GM19463 (cell line): ENCODE results near the gene FOXK2.

ENCODE experiments used
- ATAC-seq: cut with Tn5 transposase; IDR thresholded peaks from one replicate; pipeline ENCODE4 v1.9.1; 2021; ENCODE audit warnings: mild to moderate bottlenecking, moderate library complexity; ENCODE audit not compliant: unreplicated experiment

Gene FOXK2

DNA sequence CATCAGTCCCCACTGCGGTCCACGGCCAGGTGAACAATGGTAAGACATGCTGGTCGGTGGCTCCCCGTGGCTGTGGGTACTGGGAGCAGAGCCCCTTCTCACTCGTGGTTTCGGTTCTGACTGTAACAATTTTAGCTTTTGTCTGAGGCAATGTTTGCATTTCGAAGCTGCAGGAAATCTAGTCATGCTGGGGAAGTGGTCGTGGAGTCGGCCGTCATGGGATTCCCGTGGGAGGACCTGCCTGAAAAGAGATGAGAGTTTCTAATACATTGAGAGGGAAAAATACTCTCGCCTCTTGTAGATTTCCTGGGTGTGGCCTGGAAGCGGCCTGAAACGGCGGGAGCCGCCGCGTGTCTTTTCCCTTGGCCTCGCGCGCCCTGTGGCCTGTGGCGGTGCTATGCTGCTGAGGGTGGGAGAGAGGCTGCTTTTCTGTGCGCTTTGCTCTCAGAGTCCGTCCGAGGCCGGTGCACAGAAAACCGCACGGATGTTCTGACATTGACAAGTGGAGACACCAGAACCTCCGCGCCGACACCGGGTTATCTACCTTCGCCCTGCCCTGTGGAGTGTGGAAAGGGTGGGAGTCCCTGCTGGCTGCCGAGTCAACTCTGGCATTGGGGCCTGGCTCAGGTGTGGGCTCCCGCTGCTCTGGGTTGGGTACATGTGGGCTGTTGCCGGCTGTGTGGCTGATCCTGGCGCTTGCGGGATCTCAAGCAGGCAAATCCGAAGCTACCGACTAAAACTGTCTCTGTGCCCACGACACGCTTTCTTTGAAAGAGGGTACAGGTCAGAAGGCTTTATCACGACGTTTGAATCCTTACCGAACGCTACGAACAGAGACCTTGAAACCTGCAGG is 67.9 kb downstream of the FOXK2 start:
- ATAC-seq: no peak

DNA sequence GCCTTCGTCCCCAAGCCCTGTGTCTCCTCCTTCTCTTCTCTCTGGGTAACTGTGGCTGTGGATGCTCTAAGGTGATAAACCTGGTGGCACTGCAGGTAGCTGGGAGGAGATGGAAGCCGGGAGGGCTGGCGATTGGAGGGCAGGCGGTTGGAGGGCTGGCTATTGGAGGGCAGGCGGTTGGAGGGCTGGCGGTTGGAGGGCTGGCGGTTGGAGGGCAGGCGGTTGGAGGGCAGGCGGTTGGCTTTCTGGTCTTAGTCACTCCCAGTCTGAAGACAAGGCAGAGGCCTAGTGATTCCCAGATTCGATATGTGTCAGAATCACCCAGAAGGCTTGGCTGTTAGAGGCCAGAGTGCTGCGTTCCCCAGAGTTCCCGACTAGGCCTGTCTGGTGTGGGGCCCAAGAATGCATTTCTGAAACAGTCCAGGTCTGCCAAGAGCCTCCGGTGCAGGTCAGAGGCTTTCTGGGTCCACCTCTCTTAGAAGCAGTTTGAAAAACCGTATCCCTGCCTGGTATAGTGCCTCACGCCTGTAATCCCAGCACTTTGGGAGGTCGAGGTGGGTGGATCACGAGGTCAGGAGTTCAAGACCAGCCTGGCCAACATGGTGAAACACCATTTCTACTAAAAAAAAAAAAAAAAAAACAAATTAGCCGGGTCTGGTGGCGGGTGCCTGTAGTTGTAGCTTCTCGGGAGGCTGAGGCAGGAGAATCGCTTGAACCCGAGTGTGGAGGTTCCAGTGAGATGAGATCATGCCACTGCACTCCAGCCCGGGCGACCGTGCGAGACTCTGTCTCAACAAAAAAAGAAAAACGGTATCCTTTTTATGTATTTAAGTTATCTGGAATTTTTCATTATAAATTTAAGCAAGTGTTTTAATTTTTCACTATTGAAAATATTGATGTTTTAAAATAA is 69.0 kb downstream of the FOXK2 start:
- no peak for ATAC-seq

GRCh38 chr17:82589851-82590180 is 70.3 kb downstream of the FOXK2 start:
- no peak for ATAC-seq

DNA sequence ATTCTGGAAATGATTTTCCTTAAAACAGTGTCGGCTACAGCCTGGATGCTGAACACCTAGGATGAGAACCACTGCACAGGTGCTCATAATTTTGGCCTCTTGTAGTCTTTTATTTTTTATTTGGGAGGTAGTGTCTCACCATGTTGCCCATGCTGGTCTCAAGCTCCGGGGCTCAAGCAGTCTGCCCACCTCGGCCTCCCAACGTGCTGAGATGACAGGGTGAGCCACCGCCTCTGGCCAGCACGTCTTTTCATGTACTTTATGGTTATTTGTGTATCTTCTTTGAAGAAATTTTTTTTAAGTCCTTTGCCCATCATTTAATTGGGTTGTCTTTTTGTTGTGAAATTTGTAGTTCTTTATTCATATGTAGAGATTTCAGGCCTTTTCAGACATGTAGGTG is 70.7 kb downstream of the FOXK2 start:
- ATAC-seq: no peak

DNA sequence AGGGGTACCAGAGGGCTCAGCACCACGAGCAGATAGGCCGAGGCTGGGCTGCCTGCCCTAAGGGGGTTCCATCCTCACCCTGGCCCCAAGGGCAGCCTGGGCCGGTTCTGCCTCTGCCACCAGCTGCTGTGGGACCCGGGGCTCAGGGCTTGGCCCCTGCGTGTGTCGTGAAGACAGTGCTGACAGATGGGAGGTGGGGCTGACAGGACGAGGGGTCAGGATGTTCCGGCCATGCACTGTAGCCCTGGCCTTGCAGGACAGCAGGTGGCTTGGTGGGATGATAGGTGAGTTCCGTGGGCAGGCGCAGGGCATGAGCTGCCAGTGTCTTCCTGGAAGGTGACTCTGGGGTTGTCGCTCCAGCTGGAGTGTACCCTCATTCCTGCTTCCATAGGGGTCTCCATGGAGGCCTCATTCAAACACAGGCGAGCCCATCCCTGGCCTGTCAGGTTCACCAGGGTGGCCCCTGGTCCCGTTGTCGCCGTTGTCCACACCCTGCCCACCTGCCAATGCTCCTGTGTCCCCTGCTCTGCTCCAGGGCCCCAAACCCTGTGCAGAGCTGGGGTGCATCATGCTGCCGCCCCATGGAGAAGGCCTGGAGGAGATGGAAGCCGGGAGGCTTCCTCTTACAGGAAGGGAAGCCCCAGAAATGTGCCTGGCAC is 71.5 kb downstream of the FOXK2 start:
- ATAC-seq: no peak

GRCh38 chr17:82592289-82592766 is 72.8 kb downstream of the FOXK2 start:
- no peak for ATAC-seq

DNA sequence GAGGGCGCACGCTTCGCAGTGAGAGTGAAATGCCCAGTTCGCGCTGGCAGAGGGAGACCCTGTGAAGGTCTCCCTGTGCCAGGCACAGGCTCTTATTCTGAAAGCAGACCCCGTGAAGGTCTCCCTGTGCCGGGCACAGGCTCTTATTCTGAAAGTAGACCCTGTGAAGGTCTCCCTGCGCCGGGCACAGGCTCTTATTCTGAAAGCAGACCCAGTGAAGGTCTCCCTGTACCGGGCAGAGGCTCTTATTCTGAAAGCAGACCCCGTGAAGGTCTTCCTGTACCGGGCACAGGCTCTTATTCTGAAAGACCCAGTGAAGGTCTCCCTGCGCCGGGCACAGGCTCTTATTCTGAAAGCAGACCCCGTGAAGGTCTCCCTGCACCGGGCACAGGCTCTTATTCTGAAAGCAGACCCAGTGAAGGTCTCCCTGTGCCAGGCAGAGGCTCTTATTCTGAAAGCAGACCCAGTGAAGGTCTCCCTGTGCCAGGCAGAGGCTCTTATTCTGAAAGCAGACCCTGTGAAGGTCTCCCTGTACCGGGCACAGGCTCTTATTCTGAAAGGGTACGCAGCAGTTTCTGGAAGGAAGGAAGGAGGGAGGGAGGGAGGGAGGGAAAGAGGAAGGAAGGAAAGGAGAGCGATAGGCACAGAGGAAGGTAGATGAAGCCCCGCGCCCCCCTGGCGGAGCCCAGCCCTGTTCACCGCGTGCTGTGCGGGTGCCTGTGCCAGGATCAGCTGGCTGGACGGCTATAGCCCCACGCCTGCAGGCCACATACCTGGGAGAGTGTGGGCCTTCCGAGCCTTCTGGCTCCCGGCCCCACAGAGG is 73.4 kb downstream of the FOXK2 start:
- no peak for ATAC-seq

DNA sequence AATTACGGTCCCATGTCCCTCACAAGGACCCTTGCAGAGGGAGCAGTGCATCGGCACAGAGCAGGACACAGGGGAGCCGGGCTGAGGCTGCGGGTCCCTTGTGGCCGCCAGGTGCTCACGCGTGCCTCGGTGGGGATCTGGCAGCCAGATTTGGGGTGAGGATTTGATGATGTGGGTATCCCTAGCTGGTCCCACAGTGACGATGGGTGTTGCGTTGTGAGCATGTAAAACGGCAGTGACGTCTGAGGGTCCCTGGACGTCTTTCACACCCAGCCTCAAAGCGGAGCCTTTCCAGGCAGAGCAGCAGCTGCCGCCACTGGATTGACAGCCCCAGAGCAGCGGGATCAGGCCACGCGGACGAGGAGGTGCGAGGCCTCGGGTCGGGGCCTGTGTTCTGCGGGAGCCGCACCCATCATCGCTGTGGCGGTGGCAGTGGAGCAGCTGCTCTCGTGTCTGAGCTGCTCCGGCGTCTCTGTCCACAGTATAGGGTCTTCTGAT is 74.1 kb downstream of the FOXK2 start:
- ATAC-seq: no peak

DNA sequence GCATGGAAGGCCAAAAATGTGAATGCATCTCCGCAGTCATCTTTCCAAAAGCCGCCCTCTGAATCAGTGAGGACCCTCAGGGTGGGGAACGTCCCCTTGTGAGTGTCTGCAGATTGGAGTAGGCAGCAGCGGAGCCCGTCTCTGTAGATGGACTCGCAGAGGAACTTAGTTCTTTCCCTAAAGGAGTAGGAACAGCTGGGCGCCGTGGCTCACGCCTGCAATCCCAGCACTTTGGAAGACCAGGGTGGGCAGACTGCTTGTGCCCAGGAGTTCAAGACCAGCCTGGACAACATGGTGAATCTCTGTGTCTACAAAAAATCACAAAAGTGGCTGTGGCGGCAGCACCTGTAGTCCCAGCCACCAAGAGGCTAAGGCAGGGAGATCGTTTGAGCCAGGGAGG is 75.0 kb downstream of the FOXK2 start:
- ATAC-seq: no peak

GRCh38 chr17:82595893-82596292 is 76.4 kb downstream of the FOXK2 start:
- ATAC-seq: no peak

DNA sequence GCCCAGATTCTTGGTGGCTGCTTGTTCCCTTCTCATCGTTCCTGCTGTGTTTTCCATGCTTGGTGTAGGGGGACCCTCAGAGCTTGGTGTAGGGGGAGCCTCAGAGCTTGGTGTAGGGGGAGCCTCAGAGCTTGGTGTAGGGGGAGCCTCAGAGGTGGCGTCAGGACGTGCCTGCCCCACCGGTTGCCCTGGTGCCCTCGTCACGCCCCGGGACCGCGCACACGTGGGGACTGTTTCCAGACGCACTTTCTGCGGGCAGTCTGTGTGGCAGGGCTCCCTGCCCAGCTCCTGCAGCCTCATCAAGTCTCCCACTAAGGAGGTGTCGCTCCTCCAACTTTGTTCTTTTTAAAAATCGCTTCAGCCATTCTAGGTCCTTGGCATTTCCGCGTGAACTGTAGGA is 76.8 kb downstream of the FOXK2 start:
- ATAC-seq: no peak

DNA sequence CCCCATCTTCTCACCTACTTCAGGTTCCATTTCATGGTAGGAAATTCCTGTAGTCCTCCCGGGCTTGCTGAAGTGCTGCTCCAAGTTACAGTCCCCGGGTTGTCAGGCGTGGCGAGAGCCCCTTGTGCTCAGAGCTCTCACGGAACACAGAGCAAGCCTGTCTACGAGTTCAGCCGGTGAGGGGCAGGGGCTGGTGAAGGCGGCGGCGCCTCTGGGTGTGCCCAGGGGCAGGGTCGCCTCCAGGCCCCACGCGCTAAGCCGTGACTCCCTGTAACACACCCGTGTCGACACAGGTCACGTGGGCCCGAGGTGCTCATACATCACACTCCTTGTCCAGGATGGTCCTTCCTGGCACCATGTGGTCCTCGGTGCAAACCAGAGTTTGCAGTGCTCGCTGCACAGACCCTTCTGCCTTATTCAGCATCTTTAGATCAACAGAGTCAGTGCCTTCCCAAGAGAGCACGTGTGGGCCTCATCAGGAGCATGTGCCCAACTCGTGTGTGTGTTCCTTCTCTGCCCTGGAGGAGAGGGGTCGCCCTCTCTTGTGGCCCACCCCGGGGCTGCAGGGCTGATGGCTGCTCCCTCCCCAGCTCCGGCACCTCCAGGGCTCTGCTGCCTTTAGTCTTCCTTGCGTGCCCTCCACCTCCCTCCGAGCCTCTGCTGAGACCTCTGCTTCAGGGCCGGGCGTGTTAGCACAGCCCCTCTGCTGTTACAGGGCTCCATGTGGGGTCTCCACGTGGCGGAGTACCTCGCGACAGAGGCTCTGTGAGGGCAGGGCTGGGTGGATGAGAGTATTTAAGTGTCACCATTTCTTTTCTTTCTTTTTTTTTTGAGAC is 77.5 kb downstream of the FOXK2 start:
- ATAC-seq: no peak

DNA sequence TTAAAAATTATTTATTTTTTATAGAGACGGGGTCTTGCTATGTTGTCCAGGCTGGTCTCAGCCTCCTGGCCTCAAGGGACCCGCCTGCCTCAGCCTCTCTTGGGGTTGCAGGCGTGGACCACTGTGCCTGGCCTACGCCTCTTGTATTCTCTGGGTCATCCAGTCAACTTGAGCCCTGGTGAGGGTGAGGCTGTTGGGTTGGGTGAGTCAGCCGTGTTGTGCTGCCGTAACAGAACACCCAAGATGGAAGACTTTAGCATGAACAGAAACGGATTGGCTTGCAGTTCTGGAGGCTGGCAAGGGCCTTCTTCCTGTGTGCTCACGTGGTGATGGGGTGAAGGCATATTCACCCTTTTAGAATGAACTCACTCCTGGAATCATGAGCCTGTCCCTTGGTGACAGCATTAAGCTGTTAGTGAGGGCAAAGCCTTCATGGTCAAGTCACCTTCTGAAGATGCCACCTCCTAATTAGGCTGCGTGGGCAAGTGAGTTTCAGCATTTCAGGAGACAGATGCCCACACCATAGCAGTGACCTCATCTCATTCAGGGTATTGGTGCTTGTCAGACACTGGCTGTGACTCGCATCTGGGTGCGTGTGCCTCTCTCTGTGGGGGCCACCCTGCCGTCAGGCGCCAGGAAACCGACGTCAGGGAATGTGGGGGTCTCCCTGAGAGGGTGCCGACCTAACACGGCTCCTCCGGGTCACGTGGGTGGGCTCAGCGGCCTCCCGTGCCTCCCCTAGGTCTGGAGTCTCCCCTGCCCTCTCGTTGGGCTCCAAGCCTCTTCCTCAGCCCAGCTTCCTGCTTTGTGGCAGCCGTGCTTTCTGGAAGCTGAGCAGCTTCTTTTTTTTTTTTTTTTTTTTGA is 79.0 kb downstream of the FOXK2 start:
- ATAC-seq: no peak

DNA sequence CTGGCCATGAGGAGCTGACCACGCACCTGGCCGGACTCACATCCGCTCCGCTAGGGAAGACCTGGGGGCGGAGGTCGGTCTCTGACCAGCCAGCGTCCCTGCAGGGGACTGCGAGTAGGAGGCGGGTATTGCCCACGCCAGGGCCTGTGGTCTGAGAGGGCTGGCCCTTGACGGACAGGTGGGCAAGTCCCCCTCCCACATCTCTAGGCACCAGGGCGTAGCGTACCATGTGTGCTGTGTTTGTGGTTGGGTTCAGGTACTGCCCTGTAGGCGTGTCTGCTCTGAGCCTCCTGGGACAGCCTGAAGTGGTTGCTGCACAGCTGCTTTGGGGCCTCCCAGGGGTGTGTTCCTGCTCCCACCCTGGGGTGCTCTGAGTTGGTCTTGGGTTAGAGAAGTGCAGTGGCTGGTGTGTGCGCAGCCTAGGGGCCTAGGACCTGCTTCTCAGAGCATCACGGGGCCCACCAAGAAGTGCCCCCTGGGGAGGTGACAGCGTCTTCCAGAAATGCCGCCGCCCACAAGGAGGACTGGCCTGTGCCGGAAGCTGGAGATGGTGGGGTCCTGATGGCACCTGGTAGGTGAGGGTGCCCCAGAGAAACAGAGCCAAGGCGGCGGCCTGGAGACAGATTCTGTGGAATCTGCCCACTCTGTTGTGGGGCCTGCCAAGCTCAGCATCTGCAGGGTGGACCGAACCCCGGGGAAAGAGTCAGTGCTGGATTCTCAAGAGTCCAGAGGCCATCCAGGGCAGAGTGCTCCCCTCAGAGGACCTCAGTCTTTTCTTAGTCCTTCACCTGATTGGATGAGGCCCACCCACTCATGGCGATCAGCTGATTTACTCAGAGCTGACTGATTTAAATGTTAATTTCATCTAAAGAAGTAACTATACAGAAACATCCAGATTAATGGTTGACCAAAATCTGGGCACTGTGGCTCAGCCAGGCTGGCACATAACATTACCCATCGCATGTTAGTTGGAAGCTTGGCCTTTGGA is 80.4 kb downstream of the FOXK2 start:
- no peak for ATAC-seq

- no peak for ATAC-seq
These were observed 81.4 kb downstream of the FOXK2 start for GRCh38 chr17:82600731-82601446.

DNA sequence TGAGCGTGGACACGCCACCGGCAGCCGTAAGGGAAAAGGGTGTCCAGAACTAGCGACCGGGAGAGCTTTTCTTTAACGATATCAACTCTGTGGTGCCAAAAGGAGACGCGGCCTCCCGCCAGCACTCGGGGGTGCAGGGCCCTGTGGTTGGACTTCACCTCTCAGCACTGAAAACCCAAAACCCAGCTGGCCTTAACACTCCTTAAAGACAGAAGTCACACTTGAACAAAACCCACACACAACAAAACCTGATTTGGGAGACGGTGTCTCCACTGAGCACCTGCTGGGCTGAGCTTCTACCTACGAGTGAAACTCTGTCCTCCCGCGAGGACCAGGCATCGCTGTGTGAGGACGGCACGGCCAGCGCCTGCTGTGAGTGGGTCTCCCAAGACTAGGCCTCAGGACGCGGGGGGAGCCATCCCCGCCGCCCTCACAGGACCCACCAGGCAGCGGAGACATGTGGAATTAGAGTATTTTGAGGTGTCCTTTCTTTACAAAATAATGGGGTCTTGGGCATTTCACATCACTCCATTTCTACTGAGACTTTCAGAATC is 82.0 kb downstream of the FOXK2 start:
- ATAC-seq: no peak
